Neural cell (in vitro differentiated cells): ENCODE data around the gene IPO13. TPM values are rescaled to one million over a fixed set of nuclear protein-coding genes. Genes with fewer than 3 reads are reported as not detected.

Source experiments
- H2AFZ ChIP-seq: fragments of 200-600, 300-800 bp; sonication (generic), shearing (Covaris generic); 2 replicates; pipeline ENCODE4 v1.6.0; 2014; ENCODE audit warnings: low read depth, mild to moderate bottlenecking, antibody characterized with exemption, low read length, moderate library complexity
- H3F3A ChIP-seq: fragments of 200-600 bp; shearing (Covaris generic); 2 replicates; pipeline ENCODE4 v1.6.1; 2016; ENCODE audit warnings: mild to moderate bottlenecking, moderate library complexity, mixed read lengths, antibody characterized with exemption, low read length; ENCODE audit not compliant: insufficient read depth, poor library complexity, severe bottlenecking
- H3K27ac ChIP-seq: fragments of 200-600, 300-800 bp; sonication (generic), shearing (Covaris generic); 2 replicates; pipeline ENCODE4 v1.5.1; 2014; ENCODE audit warnings: mild to moderate bottlenecking, low read length, moderate library complexity
- H3K27me3 ChIP-seq: fragments of 300-800, 200-600 bp; sonication (generic), shearing (Covaris generic); 2 replicates; pipeline ENCODE4 v1.6.0; 2014; ENCODE audit warnings: mild to moderate bottlenecking, low read depth, low read length, moderate library complexity; ENCODE audit not compliant: insufficient read depth
- H3K36me3 ChIP-seq: fragments of 300-800, 200-600 bp; sonication (generic), shearing (Covaris generic); 2 replicates; pipeline ENCODE4 v1.5.1; 2014; ENCODE audit warnings: mild to moderate bottlenecking, antibody characterized with exemption, low read length, moderate library complexity; ENCODE audit not compliant: insufficient read depth
- H3K4me2 ChIP-seq: fragments of 300-800, 200-600 bp; sonication (generic), shearing (Covaris generic); 2 replicates; pipeline ENCODE4 v1.6.0; 2014; ENCODE audit warnings: mild to moderate bottlenecking, low read length
- H3K4me3 ChIP-seq: fragments of 300-800, 200-600 bp; sonication (generic), shearing (Covaris generic); 2 replicates; pipeline ENCODE4 v1.5.1; 2014; ENCODE audit warnings: mild to moderate bottlenecking, low read length, moderate library complexity
- H3K79me2 ChIP-seq: fragments of 200-600 bp; shearing (Covaris generic); replicated peaks from 2 replicates; pipeline ENCODE4 v1.6.0; 2014; ENCODE audit warnings: mild to moderate bottlenecking, low read length, moderate library complexity; ENCODE audit not compliant: insufficient read depth
- H3K9ac ChIP-seq: fragments of 300-800, 200-600 bp; sonication (generic), shearing (Covaris generic); 2 replicates; pipeline ENCODE4 v1.6.1; 2016; ENCODE audit warnings: mild to moderate bottlenecking, low read length, mixed read lengths
- H3K9me2 ChIP-seq: fragments of 200-600 bp; shearing (Covaris generic); 2 replicates; pipeline ENCODE4 v1.6.1; 2016; ENCODE audit warnings: mild to moderate bottlenecking, low read length, mixed read lengths; ENCODE audit not compliant: insufficient read depth
- H3K9me3 ChIP-seq: fragments of 200-600, 300-800 bp; sonication (generic), shearing (Covaris generic); 2 replicates; pipeline ENCODE4 v1.6.1; 2016; ENCODE audit warnings: mild to moderate bottlenecking, mixed run types, low read length, moderate library complexity, mixed read lengths
- H4K20me1 ChIP-seq: fragments of 200-600 bp; shearing (Covaris generic); 2 replicates; pipeline ENCODE4 v1.6.1; 2016; ENCODE audit warnings: mild to moderate bottlenecking, mixed run types; ENCODE audit not compliant: insufficient read depth
- EP300 ChIP-seq: fragments of 450-650 bp; conservative IDR thresholded peaks from 2 replicates; pipeline ENCODE4 v1.6.1; 2014; ENCODE audit warnings: antibody characterized with exemption, mild to moderate bottlenecking, moderate library complexity; ENCODE audit not compliant: poor library complexity, severe bottlenecking
- EZH2 ChIP-seq: fragments of 200-600, 300-800 bp; shearing (Covaris generic), sonication (generic); IDR thresholded peaks from 2 replicates; pipeline ENCODE4 v1.6.1; 2014; ENCODE audit warnings: antibody characterized with exemption, low read length, borderline replicate concordance, mild to moderate bottlenecking; ENCODE audit not compliant: insufficient read depth, poor library complexity, severe bottlenecking
- MXI1 ChIP-seq: fragments of 450-650 bp; conservative IDR thresholded peaks from 2 replicates; pipeline ENCODE4 v1.6.1; 2014; ENCODE audit warnings: antibody characterized with exemption, mild to moderate bottlenecking; ENCODE audit not compliant: poor library complexity, severe bottlenecking
- POLR2AphosphoS5 ChIP-seq: IDR thresholded peaks from 2 replicates; pipeline ENCODE4 v1.6.1; 2012
- RAD21 ChIP-seq: fragments of 450-650 bp; conservative IDR thresholded peaks from 2 replicates; pipeline ENCODE4 v1.6.1; 2014; ENCODE audit warnings: antibody characterized with exemption, mild to moderate bottlenecking, moderate library complexity
- SMC3 ChIP-seq: fragments of 450-650 bp; conservative IDR thresholded peaks from 2 replicates; pipeline ENCODE4 v1.6.1; 2014; ENCODE audit warnings: antibody characterized with exemption, mild to moderate bottlenecking, moderate library complexity; ENCODE audit not compliant: poor library complexity
- TAF1 ChIP-seq: IDR thresholded peaks from 2 replicates; pipeline ENCODE4 v1.6.1; 2012; ENCODE audit warnings: low read depth
- polyA plus RNA-seq: library from polyadenylated mRNA; depleted of rRNA; stranded (reverse); fragments of >200 nt; gene quantifications from 2 replicates; pipeline ENCODE4 v1.2.3, GENCODE V29; 2014
- TF ChIP-seq, protein P1 (sequence below): IDR thresholded peaks from 2 replicates; pipeline ENCODE4 v1.6.1; 2012; ENCODE audit warnings: borderline replicate concordance
- TF ChIP-seq, protein P2 (sequence below): fragments of 450-650 bp; IDR thresholded peaks from 2 replicates; pipeline ENCODE4 v1.5.1; 2014; ENCODE audit warnings: antibody characterized with exemption, mild to moderate bottlenecking, moderate library complexity; ENCODE audit not compliant: poor library complexity, severe bottlenecking

Gene IPO13
- polyA plus RNA-seq, 1 donor from 2014 or later, result 29.8 TPM

DNA sequence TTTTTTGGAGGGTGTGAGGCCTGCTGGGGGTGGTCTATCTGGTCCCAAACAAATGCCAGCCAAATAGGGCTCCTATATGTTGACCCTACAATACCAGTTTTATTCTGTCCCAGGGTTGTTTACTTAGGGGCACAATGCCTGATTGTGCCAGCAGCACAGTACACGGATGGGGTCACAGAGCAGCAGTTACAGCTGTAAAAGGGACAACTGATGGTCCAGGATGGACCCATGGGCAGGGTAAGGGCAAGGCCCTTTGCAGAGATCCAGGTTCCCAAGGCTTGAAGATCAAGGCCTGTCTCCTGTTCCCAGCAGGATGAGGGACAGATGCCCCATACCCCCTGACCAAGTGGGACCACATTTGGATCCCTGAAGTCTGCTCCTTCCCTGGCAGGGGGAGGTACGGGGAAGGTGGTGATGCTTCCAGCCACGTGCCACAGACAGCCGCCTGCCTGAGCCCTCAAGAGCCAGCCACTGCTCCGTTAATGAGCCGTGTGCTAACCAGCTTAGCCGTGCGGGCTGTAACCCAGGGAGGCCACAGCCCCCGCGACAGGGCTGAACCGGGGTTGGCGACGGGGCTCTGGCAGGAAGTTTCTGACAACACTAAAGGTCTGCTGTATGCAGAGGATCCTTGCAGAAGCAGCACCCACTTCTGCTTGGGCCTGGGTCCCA is 66.3 kb downstream of the IPO13 start:
- H2AFZ ChIP-seq, result no peak overlapping the region
- H3K27me3 ChIP-seq, result no peaks in the 10 kb centered on the region
- H3K4me2 ChIP-seq, result no peak overlapping the region
- no peaks in the 10 kb centered on the region for H3K79me2 ChIP-seq
- no peak for TF ChIP-seq RAD21
- TF ChIP-seq SMC3, result no peak
- no peak for TF ChIP-seq EP300
- TF ChIP-seq, protein P1, sequence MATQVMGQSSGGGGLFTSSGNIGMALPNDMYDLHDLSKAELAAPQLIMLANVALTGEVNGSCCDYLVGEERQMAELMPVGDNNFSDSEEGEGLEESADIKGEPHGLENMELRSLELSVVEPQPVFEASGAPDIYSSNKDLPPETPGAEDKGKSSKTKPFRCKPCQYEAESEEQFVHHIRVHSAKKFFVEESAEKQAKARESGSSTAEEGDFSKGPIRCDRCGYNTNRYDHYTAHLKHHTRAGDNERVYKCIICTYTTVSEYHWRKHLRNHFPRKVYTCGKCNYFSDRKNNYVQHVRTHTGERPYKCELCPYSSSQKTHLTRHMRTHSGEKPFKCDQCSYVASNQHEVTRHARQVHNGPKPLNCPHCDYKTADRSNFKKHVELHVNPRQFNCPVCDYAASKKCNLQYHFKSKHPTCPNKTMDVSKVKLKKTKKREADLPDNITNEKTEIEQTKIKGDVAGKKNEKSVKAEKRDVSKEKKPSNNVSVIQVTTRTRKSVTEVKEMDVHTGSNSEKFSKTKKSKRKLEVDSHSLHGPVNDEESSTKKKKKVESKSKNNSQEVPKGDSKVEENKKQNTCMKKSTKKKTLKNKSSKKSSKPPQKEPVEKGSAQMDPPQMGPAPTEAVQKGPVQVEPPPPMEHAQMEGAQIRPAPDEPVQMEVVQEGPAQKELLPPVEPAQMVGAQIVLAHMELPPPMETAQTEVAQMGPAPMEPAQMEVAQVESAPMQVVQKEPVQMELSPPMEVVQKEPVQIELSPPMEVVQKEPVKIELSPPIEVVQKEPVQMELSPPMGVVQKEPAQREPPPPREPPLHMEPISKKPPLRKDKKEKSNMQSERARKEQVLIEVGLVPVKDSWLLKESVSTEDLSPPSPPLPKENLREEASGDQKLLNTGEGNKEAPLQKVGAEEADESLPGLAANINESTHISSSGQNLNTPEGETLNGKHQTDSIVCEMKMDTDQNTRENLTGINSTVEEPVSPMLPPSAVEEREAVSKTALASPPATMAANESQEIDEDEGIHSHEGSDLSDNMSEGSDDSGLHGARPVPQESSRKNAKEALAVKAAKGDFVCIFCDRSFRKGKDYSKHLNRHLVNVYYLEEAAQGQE, result no peak
- no peak overlapping the region for H3K4me3 ChIP-seq
- H3K27ac ChIP-seq, result no peak overlapping the region
- no peaks in the 10 kb centered on the region for H3F3A ChIP-seq
- no peak overlapping the region for H3K9ac ChIP-seq
- H4K20me1 ChIP-seq, result no peaks in the 10 kb centered on the region
- H3K9me3 ChIP-seq, result no peaks in the 10 kb centered on the region
- no peaks in the 10 kb centered on the region for H3K36me3 ChIP-seq
- H3K9me2 ChIP-seq, result no peaks in the 10 kb centered on the region

DNA sequence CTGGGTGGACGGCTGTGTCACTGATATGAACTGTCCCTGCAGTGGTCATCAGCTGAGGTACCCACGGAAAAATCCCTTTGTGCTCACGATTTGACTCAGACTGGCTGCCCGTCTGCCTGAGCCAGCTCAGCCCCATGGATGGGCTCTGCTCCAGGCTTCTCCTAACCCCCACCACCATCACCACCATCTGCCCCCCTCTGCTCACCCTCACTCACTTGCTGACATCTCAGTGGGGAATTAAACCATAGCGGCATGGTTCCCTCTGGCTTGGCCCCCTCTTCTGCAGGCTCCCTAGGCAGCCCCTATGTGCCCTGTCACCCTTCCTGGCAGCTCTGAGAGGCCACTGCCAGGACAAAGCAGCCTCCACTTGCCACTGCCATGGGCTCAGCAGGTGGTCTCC is 67.2 kb downstream of the IPO13 start:
- no peaks in the 10 kb centered on the region for H3K27me3 ChIP-seq
- TF ChIP-seq EZH2 (no peak), RAD21 (no peak), SMC3 (no peak), POLR2AphosphoS5 (no peak), TAF1 (no peak), MXI1 (no peak), EP300 (no peak)
- TF ChIP-seq, protein P1, result no peak
- TF ChIP-seq, protein P2, sequence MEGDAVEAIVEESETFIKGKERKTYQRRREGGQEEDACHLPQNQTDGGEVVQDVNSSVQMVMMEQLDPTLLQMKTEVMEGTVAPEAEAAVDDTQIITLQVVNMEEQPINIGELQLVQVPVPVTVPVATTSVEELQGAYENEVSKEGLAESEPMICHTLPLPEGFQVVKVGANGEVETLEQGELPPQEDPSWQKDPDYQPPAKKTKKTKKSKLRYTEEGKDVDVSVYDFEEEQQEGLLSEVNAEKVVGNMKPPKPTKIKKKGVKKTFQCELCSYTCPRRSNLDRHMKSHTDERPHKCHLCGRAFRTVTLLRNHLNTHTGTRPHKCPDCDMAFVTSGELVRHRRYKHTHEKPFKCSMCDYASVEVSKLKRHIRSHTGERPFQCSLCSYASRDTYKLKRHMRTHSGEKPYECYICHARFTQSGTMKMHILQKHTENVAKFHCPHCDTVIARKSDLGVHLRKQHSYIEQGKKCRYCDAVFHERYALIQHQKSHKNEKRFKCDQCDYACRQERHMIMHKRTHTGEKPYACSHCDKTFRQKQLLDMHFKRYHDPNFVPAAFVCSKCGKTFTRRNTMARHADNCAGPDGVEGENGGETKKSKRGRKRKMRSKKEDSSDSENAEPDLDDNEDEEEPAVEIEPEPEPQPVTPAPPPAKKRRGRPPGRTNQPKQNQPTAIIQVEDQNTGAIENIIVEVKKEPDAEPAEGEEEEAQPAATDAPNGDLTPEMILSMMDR, result no peak
- no peak overlapping the region for H2AFZ ChIP-seq
- no peaks in the 10 kb centered on the region for H3F3A ChIP-seq
- no peak overlapping the region for H3K9ac ChIP-seq
- no peak overlapping the region for H3K4me3 ChIP-seq
- no peak overlapping the region for H3K4me2 ChIP-seq
- no peak overlapping the region for H3K27ac ChIP-seq
- no peaks in the 10 kb centered on the region for H3K9me2 ChIP-seq
- no peaks in the 10 kb centered on the region for H3K36me3 ChIP-seq
- no peaks in the 10 kb centered on the region for H4K20me1 ChIP-seq
- H3K79me2 ChIP-seq, result no peaks in the 10 kb centered on the region
- H3K9me3 ChIP-seq, result no peaks in the 10 kb centered on the region
